HS-5 (cell line): ENCODE data around the gene VSIG8.
"Not testable (repeated sequence)": the region's sequence is repeated elsewhere in the genome, so short reads cannot be mapped to it uniquely, and the experiment has no call there.

Experiments
- DNase-seq: peaks from one replicate; pipeline ENCODE4 v3.0.0-alpha.2; 2012; ENCODE audit warnings: low read depth

The VSIG8 gene

GRCh38 chr1:159862557-159862956 lies at the start of gene VSIG8:
TSS of gene VSIG8 (minus strand) at chr1:159862657. CDS start at chr1:159862521, 136 bp downstream.
- DNase-seq, result no peak

GRCh38 chr1:159911326-159912070 lies 49.0 kb upstream of the VSIG8 start:
- no peak for DNase-seq

- no peak for DNase-seq
Observed at GRCh38 chr1:159908031-159908940, 45.8 kb upstream of the VSIG8 start.

- DNase-seq, result no peak
Observed at GRCh38 chr1:159906960-159907359, 44.5 kb upstream of the VSIG8 start.

GRCh38 chr1:159904036-159904435 lies 41.6 kb upstream of the VSIG8 start:
- not testable (repeated sequence) for DNase-seq

- no peak for DNase-seq
Observed at GRCh38 chr1:159902541-159902940, 40.1 kb upstream of the VSIG8 start.

GRCh38 chr1:159900755-159901360 lies 38.4 kb upstream of the VSIG8 start:
- DNase-seq, result no peak

GRCh38 chr1:159900086-159900680 lies 37.7 kb upstream of the VSIG8 start, which contains the start of gene CFAP45:
TSS of gene CFAP45 (minus strand) at chr1:159900165. CDS start at chr1:159900098, 67 bp downstream.
- DNase-seq, result no peak

- DNase-seq, result not testable (repeated sequence)
Observed at GRCh38 chr1:159899634-159900033, 37.2 kb upstream of the VSIG8 start.

GRCh38 chr1:159898527-159898926 lies 36.1 kb upstream of the VSIG8 start:
- DNase-seq, result no peak

GRCh38 chr1:159897962-159898361 lies 35.5 kb upstream of the VSIG8 start:
- no peak for DNase-seq

- DNase-seq, result no peak
Observed at GRCh38 chr1:159896546-159896930, 34.1 kb upstream of the VSIG8 start.

GRCh38 chr1:159895836-159896545 lies 33.5 kb upstream of the VSIG8 start:
- no peak for DNase-seq

- DNase-seq, result no peak
Observed at GRCh38 chr1:159895286-159895685, 32.8 kb upstream of the VSIG8 start.

GRCh38 chr1:159892944-159893343 lies 30.5 kb upstream of the VSIG8 start:
- DNase-seq, result no peak

GRCh38 chr1:159891275-159892157 lies 29.1 kb upstream of the VSIG8 start:
- DNase-seq, result peak; percentile 77

GRCh38 chr1:159890390-159890789 lies 27.9 kb upstream of the VSIG8 start:
- DNase-seq, result no peak

GRCh38 chr1:159889821-159890252 lies 27.4 kb upstream of the VSIG8 start:
- DNase-seq, result peak; percentile 93

GRCh38 chr1:159889202-159889601 lies 26.7 kb upstream of the VSIG8 start:
- no peak for DNase-seq

GRCh38 chr1:159884296-159884695 lies 21.8 kb upstream of the VSIG8 start:
- DNase-seq, result no peak
